HepG2 (cell line): Measurements from ENCODE around the gene ANAPC16. TPM values are rescaled to one million over a fixed set of nuclear protein-coding genes. Genes with fewer than 3 reads are reported as not detected.

ENCODE experiments used
- ELK4 ChIP-seq: sonication (generic); formaldehyde crosslinking; IDR thresholded peaks from 2 replicates; pipeline ENCODE4 v1.9.0; 2021; ENCODE audit warnings: missing genetic modification reagents, borderline replicate concordance
- RERE ChIP-seq: IDR thresholded peaks from 2 replicates; pipeline ENCODE4 v1.6.1; 2016; ENCODE audit warnings: low read depth, missing genetic modification reagents, missing compliant biosample characterization
- RFX5 ChIP-seq: IDR thresholded peaks from 2 replicates; pipeline ENCODE4 v1.6.1; 2011; ENCODE audit warnings: low read depth, low read length, improper control_type of control experiment
- TRIM22 ChIP-seq: fragments of 450-650 bp; IDR thresholded peaks from 2 replicates; pipeline ENCODE4 v1.6.1; 2017
- polyA plus RNA-seq, 8 experiments: library from polyadenylated mRNA; depleted of rRNA in 3 of 8; stranded (reverse) in 7 of 8; unstranded in 1 of 8; fragments of >200 nt; fragmentation: Illumina TruSeq in 4 of 8; extraction: Trizol in 4 of 8; gene quantifications; 2 replicates each; pipeline versions ENCODE4 v1.2.1 to v1.2.3, GENCODE V29; 2011 to 2016; ENCODE audit warnings: low read depth in 4 of 8, missing spikeins in 1 of 8, mixed read lengths in 1 of 8; ENCODE audit not compliant: insufficient read depth in 1 of 8
- total RNA-seq, 5 experiments: library from RNA; depleted of rRNA; stranded (reverse); fragments of >200 nt; fragmentation: Illumina TruSeq; extraction: Trizol; gene quantifications; 2 replicates each; pipeline ENCODE4 v1.2.3, GENCODE V29; 2016; ENCODE audit warnings: low read depth in 1 of 5

ANAPC16 gene
- total and polyA plus RNA-seq, 2 of the 13 experiments (the other 11 are each of a cell fraction or from before 2014, with no cell fraction given) = 74.8 to 89.4 TPM

GRCh38 chr10:72273410-72274212 is 57.8 kb downstream of the ANAPC16 start, which contains the start of gene DDIT4 (continued):
- TF ChIP-seq RERE (CRISPR knock-in tag) = peak; percentile 74
- no peak for TF ChIP-seq TRIM22
- TF ChIP-seq RFX5 = peak; percentile 97
- TF ChIP-seq ELK4 (CRISPR knock-in tag) = peak; percentile 73; the same call in 1 of the 2 replicates
